HG02588 (cell line): Measurements from ENCODE around the gene OSR1.
A peak's percentile ranks its signal among the peaks of the same experiment; 100 is the strongest.

Source experiments
- ATAC-seq: cut with Tn5 transposase; IDR thresholded peaks from one replicate; pipeline ENCODE4 v1.9.1; 2021; ENCODE audit warnings: mild to moderate bottlenecking, moderate library complexity; ENCODE audit not compliant: unreplicated experiment

The OSR1 gene

GRCh38 chr2:19359456-19359855 lies 1.0 kb upstream of the OSR1 start:
- no peak for ATAC-seq

- ATAC-seq, result no peak
Measured at GRCh38 chr2:19359021-19359357, 566 bp upstream of the OSR1 start.

GRCh38 chr2:19357402-19358241 lies 801 bp downstream of the OSR1 start:
- no peak for ATAC-seq

- ATAC-seq, result no peak
Measured at GRCh38 chr2:19356545-19357401, 1.6 kb downstream of the OSR1 start.

- ATAC-seq, result no peak
Measured at GRCh38 chr2:19355931-19356544, 2.4 kb downstream of the OSR1 start.

- no peak for ATAC-seq
Measured at GRCh38 chr2:19355416-19355821, 3.0 kb downstream of the OSR1 start.

GRCh38 chr2:19355014-19355405 lies 3.4 kb downstream of the OSR1 start:
- no peak for ATAC-seq

GRCh38 chr2:19353721-19354050 lies 4.7 kb downstream of the OSR1 start:
- ATAC-seq, result no peak

GRCh38 chr2:19352946-19353720 lies 5.3 kb downstream of the OSR1 start:
- no peak for ATAC-seq

- ATAC-seq, result no peak
Measured at GRCh38 chr2:19351899-19352697, 6.3 kb downstream of the OSR1 start.

- ATAC-seq, result no peak
Measured at GRCh38 chr2:19351499-19351898, 6.9 kb downstream of the OSR1 start.

- no peak for ATAC-seq
Measured at GRCh38 chr2:19350678-19351401, 7.6 kb downstream of the OSR1 start.

- no peak for ATAC-seq
Measured at GRCh38 chr2:19349911-19350677, 8.3 kb downstream of the OSR1 start.

GRCh38 chr2:19348692-19349091 lies 9.7 kb downstream of the OSR1 start:
- ATAC-seq, result no peak

- peak; percentile 90 for ATAC-seq
Measured at GRCh38 chr2:19347619-19348562, 10.5 kb downstream of the OSR1 start.

GRCh38 chr2:19346983-19347618 lies 11.3 kb downstream of the OSR1 start:
- ATAC-seq, result peak; percentile 6

GRCh38 chr2:19337742-19338141 lies 20.7 kb downstream of the OSR1 start:
- ATAC-seq, result no peak
